HG02884 (cell line): ENCODE results near the gene ERBIN.

Source experiments
- ATAC-seq: cut with Tn5 transposase; IDR thresholded peaks from one replicate; pipeline ENCODE4 v1.9.1; 2021; ENCODE audit warnings: mild to moderate bottlenecking, moderate library complexity; ENCODE audit not compliant: unreplicated experiment

ERBIN gene

GRCh38 chr5:66122379-66123034, 196.1 kb downstream of the ERBIN start:
- ATAC-seq: no peak

DNA sequence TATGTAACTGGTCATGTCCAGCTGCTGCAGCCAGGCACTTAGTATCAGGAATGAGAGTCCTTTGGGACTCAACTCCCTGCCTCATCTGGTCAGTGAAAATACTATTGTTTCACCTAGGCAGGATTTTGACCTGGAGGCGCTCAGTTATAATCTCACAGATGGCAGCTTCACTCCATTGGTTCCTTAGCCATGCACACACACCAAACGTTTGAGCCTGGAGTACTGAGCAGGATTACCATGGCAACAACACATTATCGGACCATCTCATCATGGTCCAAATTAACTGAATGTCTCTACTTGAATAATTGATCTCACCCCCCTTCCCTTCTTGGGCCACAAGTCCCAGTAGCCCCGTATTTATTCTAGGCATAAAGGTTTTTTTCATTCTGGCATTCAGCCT, 202.8 kb downstream of the ERBIN start:
- no peak for ATAC-seq

DNA sequence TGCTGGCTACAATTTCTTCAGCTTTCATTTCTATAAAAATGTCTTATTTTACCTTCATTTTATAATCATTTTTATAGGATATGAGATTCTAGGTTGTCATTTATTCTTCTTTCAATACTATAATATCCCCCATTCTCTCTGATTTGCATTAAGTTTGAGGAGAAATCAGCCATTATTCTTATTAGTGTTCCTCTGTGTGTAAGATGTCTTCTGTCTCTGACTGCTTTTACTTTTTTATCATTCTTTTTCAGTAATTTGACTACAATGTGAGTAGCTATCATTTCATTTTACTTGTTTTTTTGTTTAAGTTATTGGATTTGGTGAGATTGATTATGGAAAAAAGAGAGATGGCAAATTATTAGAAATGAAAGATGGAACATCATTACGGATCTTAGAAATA, 204.1 kb downstream of the ERBIN start:
- no peak for ATAC-seq
